GM23248 (cell line): Measurements from ENCODE around the gene FRS2. TPM values are rescaled to one million over a fixed set of nuclear protein-coding genes. Genes with fewer than 3 reads are reported as not detected.
A peak's percentile ranks its signal among the peaks of the same experiment; 100 is the strongest.

ENCODE experiments used
- DNase-seq: peaks from one replicate; pipeline ENCODE4 v3.0.0-alpha.2; 2015
- H2AFZ ChIP-seq: fragments of 200-600 bp; sonication (generic); 2 replicates; pipeline ENCODE4 v1.6.1; 2016; ENCODE audit warnings: antibody characterized with exemption
- H3F3A ChIP-seq: fragments of 200-600 bp; sonication (generic); 2 replicates; pipeline ENCODE4 v1.6.1; 2016; ENCODE audit warnings: mild to moderate bottlenecking, antibody characterized with exemption, mixed run types; ENCODE audit not compliant: insufficient read depth
- H3K27ac ChIP-seq: fragments of 200-600 bp; sonication (generic); 2 replicates; pipeline ENCODE4 v1.5.1; 2016; ENCODE audit warnings: mild to moderate bottlenecking
- H3K27me3 ChIP-seq: fragments of 200-600 bp; sonication (generic); replicated peaks from 2 replicates; pipeline ENCODE4 v1.6.1; 2016; ENCODE audit warnings: mild to moderate bottlenecking; ENCODE audit not compliant: insufficient read depth
- H3K36me3 ChIP-seq: fragments of 200-600 bp; sonication (generic); 2 replicates; pipeline ENCODE4 v1.6.1; 2016; ENCODE audit warnings: low read depth, mild to moderate bottlenecking
- H3K4me1 ChIP-seq: fragments of 200-600 bp; sonication (generic); 2 replicates; pipeline ENCODE4 v1.6.1; 2016; ENCODE audit warnings: mild to moderate bottlenecking; ENCODE audit not compliant: insufficient read depth
- H3K4me2 ChIP-seq: fragments of 200-600 bp; sonication (generic); one replicate; pipeline ENCODE4 v1.6.1; 2016; ENCODE audit warnings: mild to moderate bottlenecking; ENCODE audit not compliant: unreplicated experiment
- H3K4me3 ChIP-seq: fragments of 200-600 bp; sonication (generic); 2 replicates; pipeline ENCODE4 v1.5.1; 2016; ENCODE audit warnings: mild to moderate bottlenecking
- H3K79me2 ChIP-seq: fragments of 200-600 bp; sonication (generic); 2 replicates; pipeline ENCODE4 v1.6.1; 2016; ENCODE audit warnings: mild to moderate bottlenecking; ENCODE audit not compliant: insufficient read depth
- H3K9ac ChIP-seq: fragments of 200-600 bp; sonication (generic); 2 replicates; pipeline ENCODE4 v1.6.1; 2016; ENCODE audit warnings: mild to moderate bottlenecking
- H3K9me2 ChIP-seq: fragments of 200-600 bp; sonication (generic); 2 replicates; pipeline ENCODE4 v1.6.1; 2016; ENCODE audit warnings: mixed run types, mild to moderate bottlenecking, moderate library complexity; ENCODE audit not compliant: insufficient read depth
- H3K9me3 ChIP-seq: fragments of 200-600 bp; sonication (generic); one replicate; pipeline ENCODE4 v1.6.1; 2017; ENCODE audit warnings: low read depth
- H4K20me1 ChIP-seq: fragments of 200-600 bp; sonication (generic); 2 replicates; pipeline ENCODE4 v1.6.0; 2016; ENCODE audit not compliant: insufficient read depth
- EZH2 ChIP-seq: fragments of 200-600 bp; sonication (generic); IDR thresholded peaks from 2 replicates; pipeline ENCODE4 v1.6.1; 2018; ENCODE audit warnings: antibody characterized with exemption, mild to moderate bottlenecking; ENCODE audit not compliant: insufficient read depth, poor library complexity, severe bottlenecking
- EZH2phosphoT487 ChIP-seq: fragments of 200-600 bp; sonication (generic); IDR thresholded peaks from 2 replicates; pipeline ENCODE4 v1.6.1; 2018; ENCODE audit warnings: antibody characterized with exemption, moderate library complexity, mild to moderate bottlenecking, low read depth; ENCODE audit not compliant: insufficient read depth
- WGBS, 2 experiments: methylation state at CpG; one replicate each; pipeline ENCODE4 v1.1.6; 2015 to 2017; ENCODE audit warnings: low lambda C conversion rate in 2 of 2, low coverage in 1 of 2; ENCODE audit errors: missing lambda C conversion rate in 2 of 2; 5-methylcytosine and 5-hydroxymethylcytosine counted together
- in situ Hi-C: fragments of 300-500 bp; cut with MboI; formaldehyde crosslinking; loops from 2 replicates; pipeline ENCODE4 v1.15.0; 2020
- polyA plus RNA-seq: library from polyadenylated mRNA; unstranded; fragments of >200 nt; fragmentation: Nextera tagmentation; extraction: Ambion mirVana; gene quantifications from 2 replicates; pipeline ENCODE4 v1.2.1, GENCODE V29; 2016
- total RNA-seq: library from RNA; depleted of rRNA; stranded (reverse); fragments of >200 nt; shearing (Covaris generic); gene quantifications from 2 replicates; pipeline ENCODE4 v1.2.3, GENCODE V29; 2014

FRS2 gene
- total and polyA plus RNA-seq, 2 experiments from 2014 or later, result 25.5 to 41.2 TPM

DNA sequence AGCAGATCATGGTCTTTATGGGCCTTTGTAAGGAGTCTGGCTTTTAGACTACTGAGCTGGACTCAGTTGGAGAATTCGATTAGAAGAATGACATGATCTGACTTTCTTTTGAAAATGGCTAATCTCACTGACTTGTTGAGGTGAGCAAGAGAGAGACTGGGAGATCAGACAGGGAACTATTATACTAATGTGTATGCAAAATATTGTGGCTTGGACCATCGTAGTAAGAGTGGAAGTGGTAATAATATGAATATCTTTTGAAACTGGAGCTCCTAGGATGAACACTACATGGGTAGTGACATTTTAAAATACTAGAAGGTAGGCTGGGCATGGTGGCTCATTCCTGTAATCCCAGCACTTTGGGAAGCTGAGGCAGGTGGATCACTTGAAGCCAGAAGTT, 58.8 kb downstream of the FRS2 start:
- peak overlapping the region; percentile 73 for H3K4me2 ChIP-seq
- H3K27me3 ChIP-seq, result no peaks in the 10 kb centered on the region
- WGBS, 2 experiments, result 73 to 87% methylated on average over 2 of the region's 2 CpGs
- H3K9ac ChIP-seq, result no peak overlapping the region
- H3K9me3 ChIP-seq, result no peaks in the 10 kb centered on the region
- peak overlapping the region; percentile 60 for H3K27ac ChIP-seq
- H3K4me3 ChIP-seq, result no peak overlapping the region
- peaks cover 41% of the 10 kb centered on the region for H3K4me1 ChIP-seq
- H4K20me1 ChIP-seq, result no peaks in the 10 kb centered on the region
- in situ Hi-C loops, result no loop called here
- DNase-seq, result no peak
- no peak overlapping the region for H2AFZ ChIP-seq
- H3K36me3 ChIP-seq, result peaks cover 4% of the 10 kb centered on the region; the same call in 1 of the 2 replicates
- peaks cover 96% of the 10 kb centered on the region for H3K79me2 ChIP-seq
- TF ChIP-seq EZH2phosphoT487 (no peak), EZH2 (no peak)
- H3K9me2 ChIP-seq, result no peaks in the 10 kb centered on the region
- H3F3A ChIP-seq, result peaks cover 37% of the 10 kb centered on the region

DNA sequence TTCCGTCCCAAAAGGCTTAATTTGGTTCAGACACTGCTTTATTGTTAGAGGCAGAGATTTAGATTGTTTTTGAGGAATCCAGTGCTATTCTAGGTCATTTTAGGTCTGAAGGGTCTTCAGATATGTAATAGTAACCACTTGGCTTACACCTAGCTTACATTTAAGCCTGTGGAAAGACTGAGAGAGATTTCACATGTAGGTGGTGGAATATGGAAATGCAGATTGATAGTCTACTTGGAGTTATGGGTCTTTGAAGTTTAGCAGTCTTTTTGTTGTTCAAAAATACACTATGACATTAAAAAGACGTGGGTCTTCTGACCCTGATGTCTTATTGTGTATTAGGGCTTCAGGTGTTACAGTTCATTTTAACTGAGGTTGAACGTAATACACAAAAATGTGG, 63.7 kb downstream of the FRS2 start:
- TF ChIP-seq EZH2 (no peak), EZH2phosphoT487 (no peak)
- in situ Hi-C loops, result no loop called here
- Histone ChIP-seq H3K4me1 (peaks cover 24% of the 10 kb centered on the region), H3K36me3 (peaks cover 4% of the 10 kb centered on the region; the same call in 1 of the 2 replicates), H3K4me3 (peak overlapping the region; percentile 26; the same call in 1 of the 2 replicates), H3K9ac (peak overlapping the region; percentile 69), H4K20me1 (no peaks in the 10 kb centered on the region), H3K9me2 (no peaks in the 10 kb centered on the region), H3K79me2 (peaks cover 89% of the 10 kb centered on the region), H3K9me3 (no peaks in the 10 kb centered on the region), H2AFZ (no peak overlapping the region), H3K27me3 (no peaks in the 10 kb centered on the region), H3K27ac (peak overlapping the region; percentile 82), H3F3A (peaks cover 29% of the 10 kb centered on the region), H3K4me2 (peak overlapping the region; percentile 73)
- 83 to 84% methylated on average over 3 of the region's 3 CpGs for WGBS, 2 experiments
- DNase-seq, result no peak

DNA sequence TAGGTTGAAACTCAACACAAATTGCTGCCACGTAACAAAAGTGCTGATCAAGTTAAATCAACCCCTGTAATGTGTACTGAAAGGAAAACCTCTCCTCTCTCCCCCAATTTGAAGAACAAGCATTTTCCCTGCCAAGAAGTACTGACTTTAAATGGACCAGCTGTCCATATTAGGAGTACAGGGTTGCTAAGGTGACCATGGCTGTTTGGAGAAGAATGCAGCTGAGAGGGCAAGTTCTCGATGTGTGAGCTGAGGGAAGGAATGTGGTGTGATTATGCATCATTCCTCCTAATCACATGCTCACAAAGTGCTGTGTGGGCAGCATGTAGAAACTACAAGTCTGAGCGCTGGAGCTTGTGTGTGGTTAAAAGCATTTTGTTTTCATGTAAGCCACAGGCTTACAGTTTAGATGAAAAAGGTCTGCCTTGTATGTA, 64.2 kb downstream of the FRS2 start:
- H3K36me3 ChIP-seq, result peaks cover 4% of the 10 kb centered on the region; the same call in 1 of the 2 replicates
- WGBS, 2 experiments, result 2 to 3% methylated on average over 3 of the region's 3 CpGs
- no peaks in the 10 kb centered on the region for H3K27me3 ChIP-seq
- no peaks in the 10 kb centered on the region for H4K20me1 ChIP-seq
- H3K9me2 ChIP-seq, result no peaks in the 10 kb centered on the region
- peak overlapping the region; percentile 27 for H3K4me3 ChIP-seq
- TF ChIP-seq EZH2 (no peak), EZH2phosphoT487 (no peak)
- DNase-seq, result peak; percentile 99
- H3K9ac ChIP-seq, result peak overlapping the region; percentile 69
- H3K79me2 ChIP-seq, result peaks cover 89% of the 10 kb centered on the region
- in situ Hi-C loops, result no loop called here
- peaks cover 19% of the 10 kb centered on the region for H3K4me1 ChIP-seq
- no peak overlapping the region for H2AFZ ChIP-seq
- peak overlapping the region; percentile 82 for H3K27ac ChIP-seq
- peak overlapping the region; percentile 73 for H3K4me2 ChIP-seq
- no peaks in the 10 kb centered on the region for H3K9me3 ChIP-seq
- peaks cover 24% of the 10 kb centered on the region for H3F3A ChIP-seq

DNA sequence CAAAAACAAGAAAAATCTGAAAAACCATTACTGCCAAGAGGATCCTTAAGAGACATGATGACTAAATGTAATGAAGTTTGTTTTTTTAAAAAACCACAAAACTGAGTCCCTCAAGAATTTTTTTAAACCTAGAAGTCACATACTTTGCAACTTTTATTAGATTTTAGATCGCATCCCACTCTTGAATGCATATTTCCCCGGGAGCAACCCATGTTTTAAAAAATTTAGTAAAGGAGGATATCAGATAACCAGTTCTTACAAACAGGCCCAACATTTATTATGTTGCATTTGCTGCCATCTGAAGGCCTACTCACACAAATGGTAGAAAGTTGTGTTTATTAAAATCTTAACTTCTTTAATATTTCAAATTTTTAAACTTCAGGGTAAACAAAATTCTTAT, 70.8 kb downstream of the FRS2 start:
- Histone ChIP-seq H3K4me1 (peaks cover 17% of the 10 kb centered on the region), H3K4me2 (peak overlapping the region; percentile 46), H3K9me3 (no peaks in the 10 kb centered on the region), H3K36me3 (peaks cover 6% of the 10 kb centered on the region; the same call in 1 of the 2 replicates), H3K9ac (no peak overlapping the region), H3K79me2 (peaks cover 63% of the 10 kb centered on the region), H3K27me3 (no peaks in the 10 kb centered on the region), H4K20me1 (no peaks in the 10 kb centered on the region), H3F3A (peaks cover 17% of the 10 kb centered on the region), H3K27ac (peak overlapping the region; percentile 19; the same call in 1 of the 2 replicates), H2AFZ (no peak overlapping the region), H3K9me2 (no peaks in the 10 kb centered on the region), H3K4me3 (no peak overlapping the region)
- in situ Hi-C loops, result no loop called here
- WGBS, 2 experiments, result 19 to 22% methylated on average over 2 of the region's 2 CpGs
- TF ChIP-seq EZH2phosphoT487 (no peak), EZH2 (no peak)
- DNase-seq, result peak; percentile 65
